Measurements from ENCODE around the gene CHST11.

CHST11 gene

GRCh38 chr12:104772336-104772735, 315.6 kb downstream of the CHST11 start:
- Histone ChIP-seq H3K9me3 (ENCODE audit: control insufficient read depth, insufficient read depth, low read depth, low read length) (no peaks in the 10 kb centered on the region), H3K4me1 (ENCODE audit: control insufficient read depth, insufficient read depth, low read length) (no peaks in the 10 kb centered on the region), H3K36me3 (ENCODE audit: control insufficient read depth in 2 of 2, insufficient read depth in 1 of 2, low read length in 2 of 2) (no peaks in the 10 kb centered on the region), H3K27ac (ENCODE audit: extremely low read depth, low read depth, low read length) (no peak overlapping the region), H3K4me3 (ENCODE audit: low read depth, low read length) (no peak overlapping the region)
- CTCF ChIA-PET = interaction anchor here (1.2 kb wide), 1 partner anchor 9 kb away, joined by 4 read pairs; no protein-coding TSS in a partner anchor
- TF ChIP-seq ZIC2 (tag by site-specific recombination; IDR thresholded peaks at IDR 0.05) = no peak
- no peak for TF ChIP-seq ZNF138 (tag by site-specific recombination; IDR thresholded peaks at IDR 0.05; ENCODE audit: borderline replicate concordance)
- TF ChIP-seq KLF8 (tag by site-specific recombination; IDR thresholded peaks at IDR 0.05) = no peak
- no peak for TF ChIP-seq ZNF292 (tag by site-specific recombination; IDR thresholded peaks at IDR 0.05; ENCODE audit: borderline replicate concordance, low read depth)
- TF ChIP-seq ZFP37 (tag by site-specific recombination; IDR thresholded peaks at IDR 0.05) = no peak
- no peak for TF ChIP-seq ZNF311 (tag by site-specific recombination; IDR thresholded peaks at IDR 0.05; ENCODE audit: borderline replicate concordance)
- no peak for TF ChIP-seq ZNF155 (tag by site-specific recombination; IDR thresholded peaks at IDR 0.05)
- no peak for TF ChIP-seq ZSCAN30 (tag by site-specific recombination; IDR thresholded peaks at IDR 0.05)
- no peak for TF ChIP-seq ZBTB44 (tag by site-specific recombination; IDR thresholded peaks at IDR 0.05)
- no peak for TF ChIP-seq ZNF211 (tag by site-specific recombination; IDR thresholded peaks at IDR 0.05; ENCODE audit: low read depth)
- TF ChIP-seq, protein P1, sequence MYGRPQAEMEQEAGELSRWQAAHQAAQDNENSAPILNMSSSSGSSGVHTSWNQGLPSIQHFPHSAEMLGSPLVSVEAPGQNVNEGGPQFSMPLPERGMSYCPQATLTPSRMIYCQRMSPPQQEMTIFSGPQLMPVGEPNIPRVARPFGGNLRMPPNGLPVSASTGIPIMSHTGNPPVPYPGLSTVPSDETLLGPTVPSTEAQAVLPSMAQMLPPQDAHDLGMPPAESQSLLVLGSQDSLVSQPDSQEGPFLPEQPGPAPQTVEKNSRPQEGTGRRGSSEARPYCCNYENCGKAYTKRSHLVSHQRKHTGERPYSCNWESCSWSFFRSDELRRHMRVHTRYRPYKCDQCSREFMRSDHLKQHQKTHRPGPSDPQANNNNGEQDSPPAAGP (tag by site-specific recombination; IDR thresholded peaks at IDR 0.05) = no peak
- no peak for TF ChIP-seq HOXC10 (CRISPR knock-in tag; IDR thresholded peaks at IDR 0.05)
- TF ChIP-seq ZNF621 (tag by site-specific recombination; IDR thresholded peaks at IDR 0.05) = no peak
- TF ChIP-seq ZNF785 (tag by site-specific recombination; IDR thresholded peaks at IDR 0.05) = no peak
- TF ChIP-seq PRDM1 (tag by site-specific recombination; IDR thresholded peaks at IDR 0.05) = no peak
- no peak for TF ChIP-seq ZBTB7A (tag by site-specific recombination; IDR thresholded peaks at IDR 0.05; ENCODE audit: low read depth)
- TF ChIP-seq REST (tag by site-specific recombination; IDR thresholded peaks at IDR 0.05) = no peak
- POLR2A ChIA-PET = no interaction called here

GRCh38 chr12:104775731-104776231, 319.0 kb downstream of the CHST11 start:
- no peaks in the 10 kb centered on the region for H3K36me3 ChIP-seq (ENCODE audit: control insufficient read depth in 2 of 2, insufficient read depth in 1 of 2, low read length in 2 of 2)
- H3K4me1 ChIP-seq (ENCODE audit: control insufficient read depth, insufficient read depth, low read length) = no peaks in the 10 kb centered on the region
- no peaks in the 10 kb centered on the region for H3K9me3 ChIP-seq (ENCODE audit: control insufficient read depth, insufficient read depth, low read depth, low read length)
- CTCF ChIA-PET = no interaction called here
- POLR2A ChIA-PET = interaction anchor here (0.6 kb wide), 1 partner anchor 328 kb away, joined by 5 read pairs; no protein-coding TSS in a partner anchor
- H3K27ac ChIP-seq (ENCODE audit: extremely low read depth, low read depth, low read length) = no peak overlapping the region
- no peak overlapping the region for H3K4me3 ChIP-seq (ENCODE audit: low read depth, low read length)
- TF ChIP-seq ZNF707 (tag by site-specific recombination; IDR thresholded peaks at IDR 0.05) (no peak), OVOL3 (tag by site-specific recombination; IDR thresholded peaks at IDR 0.05) (no peak), ZNF311 (tag by site-specific recombination; IDR thresholded peaks at IDR 0.05; ENCODE audit: borderline replicate concordance) (no peak), ZNF843 (tag by site-specific recombination; IDR thresholded peaks at IDR 0.05) (no peak), ZNF211 (tag by site-specific recombination; IDR thresholded peaks at IDR 0.05; ENCODE audit: low read depth) (no peak), ZBTB44 (tag by site-specific recombination; IDR thresholded peaks at IDR 0.05) (no peak), ZNF747 (tag by site-specific recombination; IDR thresholded peaks at IDR 0.05) (no peak)

Measured in HEK293 (cell line).